Glomerular visceral epithelial cell (primary cell): Measurements from ENCODE around the gene CDH3.
"Not testable (repeated sequence)": the region's sequence is repeated elsewhere in the genome, so short reads cannot be mapped to it uniquely, and the experiment has no call there.

Experiments
- DNase-seq: peaks from one replicate; pipeline ENCODE4 v3.0.0-alpha.2; 2016; ENCODE audit errors: extremely low spot score

CDH3 gene

GRCh38 chr16:68704232-68704867 is 59.2 kb downstream of the CDH3 start:
- DNase-seq, result peak; percentile 72

DNA sequence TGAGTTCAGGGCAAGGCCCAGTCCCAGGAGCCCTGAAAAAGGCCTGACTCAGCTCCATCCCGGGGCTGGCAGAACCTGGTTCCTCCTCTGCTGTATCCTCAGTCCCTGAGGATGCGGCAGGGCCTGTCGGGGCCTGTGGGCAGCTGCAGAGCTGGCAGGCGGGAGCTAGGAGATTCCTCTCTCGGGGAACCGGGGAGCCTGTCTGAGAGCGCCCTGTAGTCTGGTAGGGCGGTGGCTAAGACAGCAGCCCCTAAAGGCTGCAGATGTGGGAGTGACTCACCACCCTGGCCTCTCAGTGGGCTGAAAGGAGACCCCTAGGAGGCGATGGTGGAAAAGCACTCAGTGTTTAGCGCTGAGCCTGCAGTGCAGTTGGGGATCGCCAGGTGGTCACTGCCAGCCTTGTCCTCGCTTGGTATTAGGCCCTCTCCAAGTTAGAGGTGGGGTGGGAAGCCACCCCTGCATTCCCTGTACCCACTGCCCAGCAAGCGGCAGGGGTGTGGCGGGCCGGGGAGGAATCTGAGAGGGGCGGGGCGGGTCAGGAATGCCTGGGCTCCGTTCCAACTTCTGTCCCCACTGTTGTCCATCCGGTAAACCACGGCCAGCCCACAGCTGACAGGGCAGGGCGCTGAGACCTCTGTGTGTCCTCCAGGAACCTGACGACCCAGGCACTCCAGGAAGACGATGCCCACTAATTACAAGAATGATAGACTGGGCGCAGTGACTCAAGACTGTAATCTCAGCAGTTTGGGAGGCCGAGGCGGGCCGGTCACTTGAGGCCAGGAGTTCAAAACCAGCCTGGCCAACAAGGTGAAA is 62.4 kb downstream of the CDH3 start:
- DNase-seq, result peak; percentile 93

DNA sequence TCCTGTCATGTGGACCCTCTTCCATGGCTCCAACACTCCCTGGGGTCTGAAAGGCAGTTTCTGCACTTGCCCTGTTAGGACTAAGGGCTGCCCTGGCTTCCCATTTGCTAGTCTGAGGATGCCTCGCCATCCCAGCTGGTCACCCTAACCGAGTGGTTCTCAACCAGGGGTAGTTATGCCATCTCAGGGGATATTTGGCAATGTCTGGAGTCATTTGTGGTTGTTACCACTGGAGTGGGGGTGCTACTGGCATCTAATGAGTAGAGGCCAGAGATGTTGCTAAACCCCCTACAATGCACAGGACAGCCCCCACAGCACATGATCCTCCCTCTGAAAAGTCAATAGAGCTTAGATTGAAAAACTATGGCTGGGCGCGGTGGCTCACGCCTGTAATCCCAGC is 65.1 kb downstream of the CDH3 start:
- no peak for DNase-seq

GRCh38 chr16:68711421-68712139 is 66.5 kb downstream of the CDH3 start:
- DNase-seq, result no peak

- no peak for DNase-seq
These were observed 68.3 kb downstream of the CDH3 start for GRCh38 chr16:68713361-68713760.

- DNase-seq, result no peak
These were observed 70.4 kb downstream of the CDH3 start for GRCh38 chr16:68715471-68715870.

- not testable (repeated sequence) for DNase-seq
These were observed 71.4 kb downstream of the CDH3 start for GRCh38 chr16:68716516-68716915.

GRCh38 chr16:68717684-68718083 is 72.6 kb downstream of the CDH3 start:
- no peak for DNase-seq

- no peak for DNase-seq
These were observed 73.5 kb downstream of the CDH3 start for GRCh38 chr16:68718590-68718989.

- DNase-seq, result no peak
These were observed 74.9 kb downstream of the CDH3 start for GRCh38 chr16:68719993-68720489.

GRCh38 chr16:68722119-68723024 is 77.3 kb downstream of the CDH3 start:
- DNase-seq, result no peak

DNA sequence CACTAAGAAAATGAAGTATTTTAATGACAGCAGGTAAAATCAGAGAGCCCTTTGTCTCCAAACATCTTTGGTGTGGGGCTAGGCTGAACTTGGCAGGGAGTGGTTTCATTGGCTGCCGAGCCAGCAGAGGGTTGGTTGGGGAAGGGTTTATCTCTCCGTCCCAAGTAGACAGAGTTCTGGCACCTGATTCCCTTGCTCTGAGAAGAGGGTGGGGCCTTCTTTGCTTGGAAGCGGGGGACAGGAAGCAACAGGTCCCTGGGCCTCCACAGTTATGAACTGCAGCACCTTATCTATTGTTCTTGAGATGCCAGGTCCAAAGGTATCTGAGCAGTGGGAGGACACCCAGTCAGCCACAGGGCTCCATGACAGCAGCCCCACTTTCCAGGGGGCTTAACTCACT is 79.7 kb downstream of the CDH3 start:
- no peak for DNase-seq

GRCh38 chr16:68728523-68728922 is 83.4 kb downstream of the CDH3 start:
- DNase-seq, result no peak

DNA sequence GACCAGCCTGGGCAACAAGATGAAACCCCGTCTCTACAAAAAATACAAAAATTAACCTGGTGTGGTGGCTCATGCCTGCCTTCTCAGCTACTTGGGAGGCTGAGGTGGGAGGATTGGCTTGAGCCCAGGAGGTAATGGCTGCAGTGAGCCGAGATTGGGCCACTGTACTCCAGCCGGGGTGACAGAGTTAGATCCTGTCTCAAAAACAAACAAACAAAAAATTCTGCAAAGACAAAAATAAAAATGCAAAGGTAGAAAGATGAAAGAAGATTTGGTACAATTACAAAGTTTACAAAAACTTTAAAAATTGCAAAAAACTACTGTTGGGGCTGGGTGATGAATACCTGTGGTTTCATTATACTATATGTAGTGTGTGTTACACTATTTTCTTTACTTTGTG is 86.5 kb downstream of the CDH3 start:
- DNase-seq, result no peak

DNA sequence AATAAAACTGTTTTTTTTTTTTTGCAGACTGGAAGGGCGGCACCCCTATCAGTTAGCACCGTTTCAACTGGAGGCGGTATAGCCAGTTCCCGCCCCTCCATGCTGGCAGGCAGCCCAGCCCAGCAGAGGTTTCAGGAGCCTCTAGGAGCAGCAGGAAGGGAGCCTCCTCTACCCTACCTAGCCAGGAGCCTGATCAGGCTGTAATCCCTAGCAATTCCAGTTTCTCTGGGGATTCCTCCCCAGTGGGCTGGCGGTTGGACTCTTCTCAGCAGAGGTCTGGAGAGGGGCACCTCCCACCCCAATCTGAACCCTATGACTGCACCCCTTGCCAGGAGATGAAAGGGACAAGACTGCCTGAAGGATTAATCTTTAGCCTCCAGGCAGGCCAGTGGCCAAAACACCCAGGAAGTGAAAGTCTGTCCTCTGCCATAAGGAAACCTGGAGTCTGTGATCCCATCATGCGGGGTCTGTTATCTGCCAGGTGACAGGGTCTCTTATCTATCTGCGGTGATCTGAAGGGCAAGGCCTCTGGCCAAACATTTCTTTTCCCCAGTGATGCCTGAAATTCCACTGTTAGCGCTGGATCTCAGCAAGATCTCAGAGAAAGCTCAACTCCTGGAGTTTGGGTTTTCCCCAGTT is 87.1 kb downstream of the CDH3 start:
- peak; percentile 36 for DNase-seq

GRCh38 chr16:68732741-68733399 is 87.8 kb downstream of the CDH3 start:
- DNase-seq, result no peak

DNA sequence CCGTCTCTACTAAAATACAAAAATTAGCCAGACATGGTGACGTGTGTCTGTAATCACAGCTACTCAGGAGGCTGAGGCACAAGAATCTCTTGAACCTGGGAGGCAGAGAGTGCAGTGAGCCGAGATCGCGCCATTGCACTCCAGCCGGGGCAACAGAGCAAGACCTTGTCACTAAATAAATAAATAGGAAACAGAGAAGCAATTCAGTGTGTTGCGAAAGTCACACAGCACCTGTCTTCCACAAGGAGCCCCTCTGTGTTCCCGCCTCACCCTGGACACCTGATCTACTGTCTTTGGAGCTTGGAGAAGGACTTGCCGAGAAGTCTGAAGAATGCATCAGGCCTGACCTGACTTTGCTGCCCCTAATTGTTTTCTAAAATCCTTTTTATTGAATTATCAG is 88.5 kb downstream of the CDH3 start:
- DNase-seq, result no peak

- DNase-seq, result no peak
These were observed 89.7 kb downstream of the CDH3 start for GRCh38 chr16:68734782-68735181.

DNA sequence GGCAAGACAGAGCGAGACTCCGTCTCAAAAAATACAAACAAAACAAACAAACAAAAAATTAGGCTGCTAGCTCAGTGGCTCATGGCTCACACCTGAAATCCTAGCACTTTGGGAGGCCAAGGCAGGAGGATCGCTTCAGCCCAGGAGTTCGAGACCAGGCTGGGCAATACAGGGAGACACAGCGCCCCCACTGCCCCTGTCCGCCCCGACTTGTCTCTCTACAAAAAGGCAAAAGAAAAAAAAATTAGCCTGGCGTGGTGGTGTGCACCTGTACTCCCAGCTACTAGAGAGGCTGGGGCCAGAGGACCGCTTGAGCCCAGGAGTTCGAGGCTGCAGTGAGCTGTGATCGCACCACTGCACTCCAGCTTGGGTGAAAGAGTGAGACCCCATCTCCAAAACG is 91.5 kb downstream of the CDH3 start:
- DNase-seq, result no peak

- DNase-seq, result no peak
These were observed 92.1 kb downstream of the CDH3 start, which contains the start of gene CDH1 for GRCh38 chr16:68737046-68737729. TSS of gene CDH1 (plus strand) at chr16:68737292. CDS start at chr16:68737416, 124 bp downstream.
